HPDE6-E6E7 (cell line): ENCODE results near the gene TNFRSF12A.
A peak's percentile ranks its signal among the peaks of the same experiment; 100 is the strongest.
"Not testable (repeated sequence)": the region's sequence is repeated elsewhere in the genome, so short reads cannot be mapped to it uniquely, and the experiment has no call there.

ENCODE experiments used
- DNase-seq: peaks from one replicate; pipeline ENCODE4 v3.0.0; 2011; ENCODE audit warnings: missing footprints; ENCODE audit errors: extremely low spot score

The TNFRSF12A gene

DNA sequence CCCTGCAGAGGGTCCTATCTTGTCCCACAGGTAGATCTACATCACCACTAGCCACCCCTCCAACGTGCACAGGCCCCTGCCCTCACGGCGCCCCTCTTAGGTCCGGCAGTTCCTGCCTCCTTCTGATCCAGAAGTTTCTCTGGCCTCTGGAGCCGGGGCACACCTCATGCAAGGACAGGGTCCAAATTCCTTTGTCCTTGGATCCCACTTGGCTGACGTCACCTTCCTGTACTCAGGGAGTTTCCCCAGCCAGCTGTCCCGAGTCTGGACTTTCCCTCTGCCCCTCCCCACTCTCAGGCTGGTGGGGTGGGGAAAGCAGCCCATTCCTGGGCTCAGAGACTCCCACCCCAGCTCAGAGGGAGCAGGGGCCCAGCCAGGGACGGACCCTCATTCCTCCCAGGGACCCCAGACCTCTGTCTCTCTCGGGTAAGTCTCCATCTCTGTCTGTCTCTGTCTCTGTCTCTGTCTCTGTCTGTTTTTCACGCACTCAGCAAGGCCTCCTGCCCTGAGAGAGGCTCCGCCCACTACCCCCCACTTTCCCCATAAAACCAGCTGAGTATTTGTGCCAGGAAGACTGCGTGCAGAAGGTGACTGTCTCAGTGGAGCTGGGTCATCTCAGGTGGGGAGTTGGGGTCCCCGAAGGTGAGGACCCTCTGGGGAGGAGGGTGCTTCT lies 45.0 kb downstream of the TNFRSF12A start, which contains the start of gene IL32:
IL32 (plus strand) TSS at position 572 of the 673 bp plus-strand sequence. CDS start 172 bp downstream, outside the sequence.
- peak; percentile 78 for DNase-seq

DNA sequence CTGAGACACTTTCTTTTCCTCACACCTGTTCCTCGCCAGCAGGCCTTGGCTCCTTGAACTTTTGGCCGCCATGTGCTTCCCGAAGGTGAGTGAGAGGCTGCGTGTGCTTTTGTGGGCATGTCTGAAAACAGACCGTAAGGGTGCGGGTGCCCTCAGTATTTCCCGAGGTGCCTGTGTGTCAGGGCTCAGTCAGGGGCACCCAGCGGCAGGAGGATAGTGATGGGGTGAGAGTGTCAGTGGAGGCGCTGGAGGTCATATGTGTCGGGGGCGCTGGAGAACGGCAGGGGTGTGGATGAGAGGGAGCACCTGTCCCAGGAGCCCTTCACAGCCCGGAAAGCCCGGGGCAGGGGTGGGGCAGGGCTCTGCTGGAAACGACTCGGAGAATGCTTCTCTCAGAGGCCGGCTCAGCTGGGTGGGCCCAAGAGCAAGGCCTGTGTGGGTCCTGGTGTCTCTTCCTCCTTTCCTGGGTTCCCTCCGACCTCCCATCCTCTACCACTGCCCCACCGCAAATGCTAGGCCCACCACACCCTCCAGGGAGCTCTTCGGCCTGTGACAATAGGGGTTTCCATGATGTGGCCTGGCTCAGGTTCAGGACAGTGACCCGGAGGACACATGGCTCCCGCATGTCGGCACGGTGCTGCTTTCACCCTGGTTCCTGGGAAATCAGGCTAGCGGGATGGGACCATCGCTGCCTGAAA lies 45.7 kb downstream of the TNFRSF12A start:
- no peak for DNase-seq

DNA sequence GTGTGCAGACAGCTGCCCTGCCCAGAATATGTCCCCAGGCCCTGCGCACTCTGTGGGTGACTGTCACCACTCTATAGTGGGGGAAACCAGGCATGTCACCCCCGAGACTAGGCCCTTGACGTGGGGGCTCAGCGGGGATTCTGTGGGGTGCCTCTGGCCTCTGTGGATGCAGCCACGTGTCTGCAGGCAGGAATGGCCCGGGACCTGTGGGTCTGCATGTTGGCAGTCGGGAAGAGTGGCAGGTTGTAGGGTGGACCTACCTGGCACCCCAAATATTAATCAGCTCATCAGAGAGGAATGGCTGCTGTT lies 46.2 kb downstream of the TNFRSF12A start:
- no peak for DNase-seq

DNA sequence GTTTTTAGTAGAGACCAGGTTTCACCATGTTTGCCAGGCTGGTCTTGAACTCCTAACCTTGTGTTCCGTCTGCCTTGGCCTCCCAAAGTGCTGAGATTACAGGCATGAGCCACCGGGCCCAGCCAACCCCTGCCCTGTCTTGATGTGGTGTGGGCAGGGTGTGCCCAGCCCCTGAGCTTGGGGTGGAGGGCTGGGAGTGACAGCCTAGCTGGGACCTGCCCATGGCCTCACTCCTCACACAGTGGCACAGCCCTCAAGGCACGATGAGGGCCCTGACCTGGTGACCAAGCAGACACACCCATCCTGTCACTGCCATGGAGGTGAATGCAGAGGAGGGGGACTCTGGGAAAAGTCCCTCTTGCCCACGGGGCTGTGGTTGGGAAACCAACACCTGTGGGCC lies 48.3 kb downstream of the TNFRSF12A start:
- no peak for DNase-seq

DNA sequence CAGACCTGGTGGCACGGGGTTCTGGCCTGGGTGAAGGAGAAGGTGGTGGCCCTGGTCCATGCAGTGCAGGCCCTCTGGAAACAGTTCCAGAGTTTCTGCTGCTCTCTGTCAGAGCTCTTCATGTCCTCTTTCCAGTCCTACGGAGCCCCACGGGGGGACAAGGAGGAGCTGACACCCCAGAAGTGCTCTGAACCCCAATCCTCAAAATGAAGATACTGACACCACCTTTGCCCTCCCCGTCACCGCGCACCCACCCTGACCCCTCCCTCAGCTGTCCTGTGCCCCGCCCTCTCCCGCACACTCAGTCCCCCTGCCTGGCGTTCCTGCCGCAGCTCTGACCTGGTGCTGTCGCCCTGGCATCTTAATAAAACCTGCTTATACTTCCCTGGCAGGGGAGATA lies 49.0 kb downstream of the TNFRSF12A start:
- not testable (repeated sequence) for DNase-seq

DNA sequence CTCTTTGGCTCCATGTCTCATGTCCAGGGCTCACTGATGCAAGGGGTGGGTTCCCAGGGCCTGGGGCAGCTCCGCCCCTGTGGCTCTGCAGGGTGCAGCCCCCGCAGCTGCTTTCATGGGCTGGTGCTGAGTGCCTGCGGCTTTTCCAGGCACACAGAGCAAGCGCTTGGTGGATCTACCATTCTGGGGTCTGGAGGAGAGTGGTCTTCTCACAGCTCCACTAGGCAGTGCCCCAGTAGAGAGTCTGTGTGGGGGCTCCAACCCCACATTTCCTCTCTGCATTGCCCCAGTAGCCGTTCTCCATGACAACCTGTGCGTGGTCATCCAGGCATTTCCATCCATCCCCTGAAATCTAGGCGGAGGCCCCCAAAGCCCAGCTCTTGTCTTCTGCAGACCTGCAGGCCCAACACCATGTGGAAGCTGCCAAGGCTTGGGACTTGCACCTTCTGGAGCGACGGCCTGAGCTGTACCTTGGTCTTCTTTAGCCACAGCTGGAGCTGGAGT lies 50.5 kb downstream of the TNFRSF12A start:
- no peak for DNase-seq

DNA sequence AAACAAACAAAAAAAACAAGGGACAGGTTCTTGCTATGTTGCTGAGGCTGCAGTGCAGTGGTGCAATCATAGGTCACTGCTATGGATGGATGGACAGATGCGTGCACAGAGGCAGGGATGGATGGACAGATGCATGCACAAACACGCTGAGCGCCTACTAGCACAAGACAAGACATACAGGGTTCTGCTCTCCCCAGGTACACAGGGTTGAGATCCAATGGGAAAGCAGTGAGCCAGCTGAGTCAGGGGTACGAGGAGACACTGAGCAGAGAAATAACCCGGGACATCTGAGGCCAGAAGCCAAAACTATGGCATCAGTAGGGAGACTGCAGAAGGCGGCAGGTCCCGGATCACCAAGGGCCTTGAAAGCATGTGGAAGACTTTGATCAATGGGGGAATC lies 51.5 kb downstream of the TNFRSF12A start:
- DNase-seq: no peak
